DOHH2 (cell line): ENCODE results near the gene SCUBE1.

Source experiments
- CTCF ChIP-seq: fragments of 200-600 bp; sonication (generic); IDR thresholded peaks from one replicate; pipeline ENCODE4 v1.5.1; 2014; ENCODE audit warnings: antibody characterized with exemption, mild to moderate bottlenecking, low read depth, low read length; ENCODE audit not compliant: poor library complexity, severe bottlenecking
- EZH2phosphoT487 ChIP-seq: fragments of 200-600 bp; sonication (generic); IDR thresholded peaks from 2 replicates; pipeline ENCODE4 v1.6.1; 2017; ENCODE audit warnings: borderline replicate concordance, mild to moderate bottlenecking, antibody characterized with exemption, low read length, moderate library complexity, mixed read lengths

GRCh38 chr22:43239193-43239780 is 103.9 kb downstream of the SCUBE1 start:
- no peak for TF ChIP-seq CTCF
- TF ChIP-seq EZH2phosphoT487, result no peak
